Astrocyte (in vitro differentiated cells and primary cell): ENCODE data around the gene TACSTD2.

ENCODE experiments used
- EZH2 ChIP-seq: IDR thresholded peaks from 2 replicates; pipeline ENCODE4 v1.6.1; 2012; ENCODE audit warnings: mild to moderate bottlenecking, low read length, inconsistent platforms; ENCODE audit not compliant: insufficient read depth
- TF ChIP-seq, protein P1 (sequence below): IDR thresholded peaks from 2 replicates; pipeline ENCODE4 v1.5.1; 2011; ENCODE audit warnings: low read depth, mild to moderate bottlenecking, inconsistent platforms, low read length, moderate library complexity; ENCODE audit not compliant: insufficient read depth

DNA sequence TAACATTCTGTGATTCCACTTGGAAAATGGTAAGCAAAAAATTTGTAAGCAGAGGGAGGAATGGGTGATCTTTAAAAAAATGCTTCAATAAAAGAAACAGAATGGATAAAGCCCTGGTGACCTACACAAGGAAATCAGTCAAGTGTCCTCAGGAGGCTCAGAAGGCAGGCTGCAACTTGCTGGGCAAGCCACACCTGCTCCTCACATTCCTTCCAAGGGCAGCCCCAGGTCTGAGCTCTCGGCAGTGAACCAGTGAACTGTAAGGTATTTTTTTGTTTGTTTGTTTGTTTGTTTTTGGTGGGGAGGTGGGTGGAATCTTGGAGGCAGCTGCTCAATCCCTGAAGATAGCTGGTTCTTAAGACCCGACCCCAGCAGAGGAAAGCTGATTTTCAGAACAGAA lies 4.4 kb downstream of the TACSTD2 start:
- TF ChIP-seq, protein P1, sequence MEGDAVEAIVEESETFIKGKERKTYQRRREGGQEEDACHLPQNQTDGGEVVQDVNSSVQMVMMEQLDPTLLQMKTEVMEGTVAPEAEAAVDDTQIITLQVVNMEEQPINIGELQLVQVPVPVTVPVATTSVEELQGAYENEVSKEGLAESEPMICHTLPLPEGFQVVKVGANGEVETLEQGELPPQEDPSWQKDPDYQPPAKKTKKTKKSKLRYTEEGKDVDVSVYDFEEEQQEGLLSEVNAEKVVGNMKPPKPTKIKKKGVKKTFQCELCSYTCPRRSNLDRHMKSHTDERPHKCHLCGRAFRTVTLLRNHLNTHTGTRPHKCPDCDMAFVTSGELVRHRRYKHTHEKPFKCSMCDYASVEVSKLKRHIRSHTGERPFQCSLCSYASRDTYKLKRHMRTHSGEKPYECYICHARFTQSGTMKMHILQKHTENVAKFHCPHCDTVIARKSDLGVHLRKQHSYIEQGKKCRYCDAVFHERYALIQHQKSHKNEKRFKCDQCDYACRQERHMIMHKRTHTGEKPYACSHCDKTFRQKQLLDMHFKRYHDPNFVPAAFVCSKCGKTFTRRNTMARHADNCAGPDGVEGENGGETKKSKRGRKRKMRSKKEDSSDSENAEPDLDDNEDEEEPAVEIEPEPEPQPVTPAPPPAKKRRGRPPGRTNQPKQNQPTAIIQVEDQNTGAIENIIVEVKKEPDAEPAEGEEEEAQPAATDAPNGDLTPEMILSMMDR = no peak
- no peak for TF ChIP-seq EZH2
